K562 (cell line): Measurements from ENCODE around the gene TEAD4.

Experiments used
- CEBPB ChIP-seq: fragments of 450-650 bp; IDR thresholded peaks from 2 replicates; pipeline ENCODE4 v1.6.1; 2016; ENCODE audit warnings: missing genetic modification characterization, missing compliant biosample characterization
- CTCF ChIP-seq, 3 experiments: IDR thresholded peaks in 2 of 3; conservative IDR thresholded peaks in 1 of 3; 2 replicates each; pipeline ENCODE4 v1.5.1; 2011 to 2012; ENCODE audit warnings: low read length in 3 of 3, mild to moderate bottlenecking in 3 of 3, control low read depth in 2 of 3, improper control_type of control experiment in 1 of 3, inconsistent platforms in 1 of 3, low read depth in 1 of 3, mixed read lengths in 1 of 3, moderate library complexity in 1 of 3; ENCODE audit not compliant: insufficient read depth in 2 of 3
- KDM1A ChIP-seq, 2 experiments: fragments of 450-650 bp; IDR thresholded peaks; 2 replicates each; pipeline ENCODE4 v1.6.1; 2016; ENCODE audit warnings: mild to moderate bottlenecking in 2 of 2
- MAFK ChIP-seq: IDR thresholded peaks from 2 replicates; pipeline ENCODE4 v1.6.1; 2011; ENCODE audit warnings: low read length, improper control_type of control experiment
- SETDB1 ChIP-seq: IDR thresholded peaks from one replicate; pipeline ENCODE4 v1.6.1; 2012; ENCODE audit warnings: low read length, control low read depth, inconsistent platforms
- TAF7 ChIP-seq: fragments of 450-650 bp; IDR thresholded peaks from 2 replicates; pipeline ENCODE4 v1.6.1; 2016; ENCODE audit warnings: missing genetic modification characterization, missing compliant biosample characterization
- ZBTB33 ChIP-seq: sonication (generic); formaldehyde crosslinking; IDR thresholded peaks from 2 replicates; pipeline ENCODE4 v1.8.1; 2023; ENCODE audit warnings: mild to moderate bottlenecking, missing genetic modification reagents
- ZNF398 ChIP-seq: fragments of 250-450 bp; sonication (Bioruptor Pico); IDR thresholded peaks from 2 replicates; pipeline ENCODE4 v1.8.0; 2021; ENCODE audit warnings: moderate library complexity, mild to moderate bottlenecking, inconsistent platforms

- TF ChIP-seq TAF7 (tag) (no peak), ZNF398 (CRISPR knock-in tag) (no peak), ZBTB33 (CRISPR knock-in tag) (no peak), KDM1A (IDR thresholded peaks at IDR 0.05) (no peak), SETDB1 (no peak), MAFK (no peak), CEBPB (tag) (no peak), CTCF (IDR thresholded peaks at IDR 0.05 in 2 of 3, conservative IDR thresholded peaks at IDR 0.05 in 1 of 3; ENCODE audit: insufficient read depth in 2 of 3, low read depth in 1 of 3, low read length in 3 of 3) (no peak)
Observed at GRCh38 chr12:2937500-2937899, 21.7 kb upstream of the TEAD4 start.
